Panc1 (cell line): ENCODE data around the gene HPCAL1. TPM values are rescaled to one million over a fixed set of nuclear protein-coding genes. Genes with fewer than 3 reads are reported as not detected.
A peak's percentile ranks its signal among the peaks of the same experiment; 100 is the strongest.
"Not testable (repeated sequence)": the region's sequence is repeated elsewhere in the genome, so short reads cannot be mapped to it uniquely, and the experiment has no call there.

Source experiments
- ATAC-seq: fragments of 200-7000 bp; cut with Tn5 transposase; 2 replicates; pipeline ENCODE4 v1.9.1; 2020; ENCODE audit warnings: mild to moderate bottlenecking, moderate library complexity
- BruUV-seq: library from RNA; stranded (reverse); fragments of 400-500 nt; replicated peaks from 2 replicates; lab custom pipeline; 2021; lab: Mats Ljungman, UMichigan
- CTCF ChIA-PET: fragments of 300-600 bp; sonication (Branson Sonifier 250); formaldehyde crosslinking; loops from one replicate; lab custom pipeline; 2022; ENCODE audit warnings: antibody characterized with exemption; lab: Charles Lee
- POLR2A ChIA-PET: fragments of 300-600 bp; sonication (Branson Sonifier 250); formaldehyde crosslinking; loops from one replicate; lab custom pipeline; 2022; ENCODE audit warnings: antibody characterized with exemption; lab: Charles Lee
- DNase-seq: peaks from one replicate; pipeline ENCODE4 v3.0.0-alpha.2; 2010; ENCODE audit warnings: low read depth, low spot score
- H3K27ac ChIP-seq: 2 replicates; pipeline ENCODE4 v1.5.1; 2011; ENCODE audit warnings: mild to moderate bottlenecking, low read length, inconsistent platforms
- H3K27me3 ChIP-seq: fragments of 200-500 bp; sonication (Bioruptor generic); 2 replicates; pipeline ENCODE4 v1.6.0; 2014; ENCODE audit warnings: low read length, inconsistent platforms; ENCODE audit not compliant: control insufficient read depth, insufficient read depth
- H3K36me3 ChIP-seq: fragments of 200-500 bp; sonication (Bioruptor generic); 2 replicates; pipeline ENCODE4 v1.5.1; 2014; ENCODE audit warnings: inconsistent platforms, mild to moderate bottlenecking, low read length, moderate library complexity; ENCODE audit not compliant: control insufficient read depth, insufficient read depth
- H3K4me1 ChIP-seq: 2 replicates; pipeline ENCODE4 v1.5.1; 2011; ENCODE audit warnings: inconsistent platforms, mild to moderate bottlenecking, low read length, moderate library complexity; ENCODE audit not compliant: control insufficient read depth, insufficient read depth
- H3K4me3 ChIP-seq, 2 experiments: 2 replicates each; pipeline ENCODE4 v1.5.1; 2011 to 2012; ENCODE audit warnings: low read depth in 2 of 2, low read length in 2 of 2, mild to moderate bottlenecking in 2 of 2, inconsistent platforms in 1 of 2, moderate library complexity in 1 of 2
- H3K9me3 ChIP-seq: fragments of 200-500 bp; sonication (Bioruptor generic); 2 replicates; pipeline ENCODE4 v1.5.1; 2014; ENCODE audit warnings: low read depth, mild to moderate bottlenecking, inconsistent platforms, low read length, moderate library complexity; ENCODE audit not compliant: control insufficient read depth, insufficient read depth
- POLR2AphosphoS5 ChIP-seq: IDR thresholded peaks from 2 replicates; pipeline ENCODE4 v1.6.1; 2012; ENCODE audit warnings: mild to moderate bottlenecking, low read depth, low read length, moderate library complexity
- SIN3A ChIP-seq: IDR thresholded peaks from 2 replicates; pipeline ENCODE4 v1.6.1; 2012; ENCODE audit warnings: low read depth, mild to moderate bottlenecking, low read length, moderate library complexity, borderline replicate concordance; ENCODE audit not compliant: insufficient read depth
- TCF7L2 ChIP-seq: IDR thresholded peaks from 2 replicates; pipeline ENCODE4 v1.6.1; 2011; ENCODE audit warnings: mild to moderate bottlenecking, low read depth, low read length, inconsistent platforms
- in situ Hi-C: cut with HindIII; loops from 2 replicates; pipeline ENCODE4 v1.10.0; 2016; ENCODE audit warnings: low sequenced_read_pairs, low pct_unique_long_range_greater_than_20kb
- intact Hi-C: fragments of 100-400 bp; cut with micrococcal nuclease; formaldehyde crosslinking; loops from one replicate; pipeline ENCODE4 v1.10.0; 2022; ENCODE audit not compliant: unreplicated experiment
- total RNA-seq: library from RNA; stranded (reverse); gene quantifications from one replicate; pipeline ENCODE4 v1.2.1, GENCODE V29; 2021; ENCODE audit not compliant: unreplicated experiment
- TF ChIP-seq, protein P1 (sequence below), 2 experiments: IDR thresholded peaks; 2 replicates each; pipeline ENCODE4 v1.6.1; 2011 to 2012; ENCODE audit warnings: low read depth in 2 of 2, control low read depth in 1 of 2, low read length in 1 of 2, mild to moderate bottlenecking in 1 of 2, moderate library complexity in 1 of 2; ENCODE audit not compliant: insufficient read depth in 1 of 2
- TF ChIP-seq, protein P2 (sequence below): fragments of 450-650 bp; IDR thresholded peaks from 2 replicates; pipeline ENCODE4 v1.5.1; 2017; ENCODE audit warnings: mild to moderate bottlenecking

HPCAL1 gene
- total RNA-seq, 1 experiment from 2014 or later = 234 TPM

DNA sequence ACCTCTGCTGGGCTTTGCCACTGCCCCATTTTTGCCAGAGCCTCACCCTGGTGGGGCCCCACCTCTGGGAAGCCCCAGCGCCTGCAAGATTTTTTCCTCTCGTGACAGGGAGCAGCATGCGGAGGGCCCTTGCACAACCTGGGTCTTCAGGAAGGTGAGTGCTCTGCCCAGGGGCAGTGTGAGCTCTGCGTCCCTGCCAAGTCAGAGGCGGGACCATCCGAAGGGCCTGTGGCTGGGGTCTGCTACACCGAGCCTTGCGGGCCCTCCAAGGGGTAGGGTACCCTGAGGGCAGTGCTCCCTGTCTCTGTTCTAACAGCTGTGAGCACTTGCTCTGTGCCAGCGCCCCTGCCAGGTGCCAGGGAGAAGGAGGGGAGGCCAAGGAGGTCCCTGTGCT lies 151.2 kb downstream of the HPCAL1 start:
- in situ Hi-C loops = no loop called here
- H3K4me1 ChIP-seq = peaks cover 25% of the 10 kb centered on the region
- no peaks in the 10 kb centered on the region for H3K27me3 ChIP-seq
- no peak overlapping the region for H3K27ac ChIP-seq
- BruUV-seq = no TSS peak
- no peaks in the 10 kb centered on the region for H3K9me3 ChIP-seq
- ChIA-PET POLR2A (no interaction called here), CTCF (no interaction called here)
- no peak for DNase-seq
- no peaks in the 10 kb centered on the region for H3K36me3 ChIP-seq
- TF ChIP-seq, protein P1, sequence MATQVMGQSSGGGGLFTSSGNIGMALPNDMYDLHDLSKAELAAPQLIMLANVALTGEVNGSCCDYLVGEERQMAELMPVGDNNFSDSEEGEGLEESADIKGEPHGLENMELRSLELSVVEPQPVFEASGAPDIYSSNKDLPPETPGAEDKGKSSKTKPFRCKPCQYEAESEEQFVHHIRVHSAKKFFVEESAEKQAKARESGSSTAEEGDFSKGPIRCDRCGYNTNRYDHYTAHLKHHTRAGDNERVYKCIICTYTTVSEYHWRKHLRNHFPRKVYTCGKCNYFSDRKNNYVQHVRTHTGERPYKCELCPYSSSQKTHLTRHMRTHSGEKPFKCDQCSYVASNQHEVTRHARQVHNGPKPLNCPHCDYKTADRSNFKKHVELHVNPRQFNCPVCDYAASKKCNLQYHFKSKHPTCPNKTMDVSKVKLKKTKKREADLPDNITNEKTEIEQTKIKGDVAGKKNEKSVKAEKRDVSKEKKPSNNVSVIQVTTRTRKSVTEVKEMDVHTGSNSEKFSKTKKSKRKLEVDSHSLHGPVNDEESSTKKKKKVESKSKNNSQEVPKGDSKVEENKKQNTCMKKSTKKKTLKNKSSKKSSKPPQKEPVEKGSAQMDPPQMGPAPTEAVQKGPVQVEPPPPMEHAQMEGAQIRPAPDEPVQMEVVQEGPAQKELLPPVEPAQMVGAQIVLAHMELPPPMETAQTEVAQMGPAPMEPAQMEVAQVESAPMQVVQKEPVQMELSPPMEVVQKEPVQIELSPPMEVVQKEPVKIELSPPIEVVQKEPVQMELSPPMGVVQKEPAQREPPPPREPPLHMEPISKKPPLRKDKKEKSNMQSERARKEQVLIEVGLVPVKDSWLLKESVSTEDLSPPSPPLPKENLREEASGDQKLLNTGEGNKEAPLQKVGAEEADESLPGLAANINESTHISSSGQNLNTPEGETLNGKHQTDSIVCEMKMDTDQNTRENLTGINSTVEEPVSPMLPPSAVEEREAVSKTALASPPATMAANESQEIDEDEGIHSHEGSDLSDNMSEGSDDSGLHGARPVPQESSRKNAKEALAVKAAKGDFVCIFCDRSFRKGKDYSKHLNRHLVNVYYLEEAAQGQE (IDR thresholded peaks at IDR 0.05; ENCODE audit: insufficient read depth in 1 of 2, low read depth in 2 of 2, low read length in 1 of 2) = no peak
- TF ChIP-seq SIN3A (no peak), TCF7L2 (no peak), POLR2AphosphoS5 (no peak)
- TF ChIP-seq, protein P2, sequence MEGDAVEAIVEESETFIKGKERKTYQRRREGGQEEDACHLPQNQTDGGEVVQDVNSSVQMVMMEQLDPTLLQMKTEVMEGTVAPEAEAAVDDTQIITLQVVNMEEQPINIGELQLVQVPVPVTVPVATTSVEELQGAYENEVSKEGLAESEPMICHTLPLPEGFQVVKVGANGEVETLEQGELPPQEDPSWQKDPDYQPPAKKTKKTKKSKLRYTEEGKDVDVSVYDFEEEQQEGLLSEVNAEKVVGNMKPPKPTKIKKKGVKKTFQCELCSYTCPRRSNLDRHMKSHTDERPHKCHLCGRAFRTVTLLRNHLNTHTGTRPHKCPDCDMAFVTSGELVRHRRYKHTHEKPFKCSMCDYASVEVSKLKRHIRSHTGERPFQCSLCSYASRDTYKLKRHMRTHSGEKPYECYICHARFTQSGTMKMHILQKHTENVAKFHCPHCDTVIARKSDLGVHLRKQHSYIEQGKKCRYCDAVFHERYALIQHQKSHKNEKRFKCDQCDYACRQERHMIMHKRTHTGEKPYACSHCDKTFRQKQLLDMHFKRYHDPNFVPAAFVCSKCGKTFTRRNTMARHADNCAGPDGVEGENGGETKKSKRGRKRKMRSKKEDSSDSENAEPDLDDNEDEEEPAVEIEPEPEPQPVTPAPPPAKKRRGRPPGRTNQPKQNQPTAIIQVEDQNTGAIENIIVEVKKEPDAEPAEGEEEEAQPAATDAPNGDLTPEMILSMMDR = no peak
- intact Hi-C loops = loop anchor here (10.0 kb wide), 1 partner anchor 81 kb away; no protein-coding TSS in a partner anchor
- H3K4me3 ChIP-seq = no peak overlapping the region
- ATAC-seq = no peak

DNA sequence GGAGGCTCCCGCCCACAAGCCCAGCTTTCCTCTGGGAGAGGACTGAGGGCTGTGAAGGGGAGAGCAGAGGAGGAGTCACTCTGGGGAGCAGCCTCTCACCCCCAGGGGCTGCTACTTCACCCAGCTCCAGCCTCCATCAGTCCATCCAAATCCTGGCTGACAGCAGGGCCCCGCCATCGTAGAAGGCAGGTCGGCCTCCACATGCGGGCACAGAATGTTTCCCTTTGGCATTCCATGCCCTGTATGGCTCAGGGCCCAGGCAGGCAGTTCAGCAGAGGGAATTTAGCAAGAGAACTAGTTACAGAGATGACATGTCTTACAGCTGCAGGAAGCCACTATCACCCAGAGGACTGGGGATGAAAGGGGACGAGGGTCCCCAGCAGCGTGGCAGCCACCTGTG lies 151.8 kb downstream of the HPCAL1 start:
- POLR2A ChIA-PET = no interaction called here
- ATAC-seq (0 out of 2 replicates have a peak, but pooled peaks have one; percentile 18), DNase-seq (no peak)
- intact Hi-C loops = loop anchor here (10.0 kb wide), 1 partner anchor 80 kb away; no protein-coding TSS in a partner anchor
- H3K9me3 ChIP-seq = no peaks in the 10 kb centered on the region
- no peaks in the 10 kb centered on the region for H3K36me3 ChIP-seq
- in situ Hi-C loops = no loop called here
- CTCF ChIA-PET = no interaction called here
- TF ChIP-seq POLR2AphosphoS5 (no peak), SIN3A (no peak), TCF7L2 (no peak)
- TF ChIP-seq, protein P1 (IDR thresholded peaks at IDR 0.05; ENCODE audit: insufficient read depth in 1 of 2, low read depth in 2 of 2, low read length in 1 of 2) = no peak
- TF ChIP-seq, protein P2 = no peak
- no TSS peak for BruUV-seq
- no peak overlapping the region for H3K27ac ChIP-seq
- no peaks in the 10 kb centered on the region for H3K27me3 ChIP-seq
- no peak overlapping the region for H3K4me3 ChIP-seq
- peaks cover 21% of the 10 kb centered on the region for H3K4me1 ChIP-seq

DNA sequence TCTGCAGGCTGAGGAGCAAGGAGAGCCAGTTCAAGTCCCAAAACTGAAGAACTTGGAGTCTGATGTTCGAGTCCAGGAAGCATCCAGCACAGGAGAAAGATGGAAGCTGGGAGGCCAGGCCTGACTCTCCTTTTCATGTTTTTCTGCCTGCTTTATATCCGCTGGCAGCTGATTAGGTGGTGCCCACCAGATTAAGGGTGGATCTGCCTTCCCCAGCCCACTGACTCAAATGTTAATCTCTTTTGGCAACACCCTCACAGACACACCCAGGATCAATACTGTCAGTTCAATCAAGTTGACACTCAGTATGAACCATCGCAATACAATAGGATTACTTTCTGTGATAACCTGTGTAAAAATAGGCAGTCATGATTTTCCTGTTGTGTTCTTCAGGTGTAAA lies 154.5 kb downstream of the HPCAL1 start:
- CTCF ChIA-PET, H3K4me3 ChIP-seq, H3K27ac ChIP-seq, ATAC-seq, H3K27me3 ChIP-seq, BruUV-seq, POLR2A ChIA-PET, H3K36me3 ChIP-seq, H3K9me3 ChIP-seq, in situ Hi-C loops, H3K4me1 ChIP-seq, DNase-seq: not testable (repeated sequence)
- intact Hi-C loops = loop anchor here (10.0 kb wide), 1 partner anchor 78 kb away; no protein-coding TSS in a partner anchor
